Measurements from ENCODE around the gene CR1L.
"Not testable (repeated sequence)": the region's sequence is repeated elsewhere in the genome, so short reads cannot be mapped to it uniquely, and the experiment has no call there.

The CR1L gene

GRCh38 chr1:207745839-207746767 is 101.2 kb downstream of the CR1L start:
- DNase-seq (ENCODE audit: low read depth in 2 of 2): no peak

GRCh38 chr1:207747627-207748492 is 102.9 kb downstream of the CR1L start:
- no peak for DNase-seq (ENCODE audit: low read depth in 2 of 2)

GRCh38 chr1:207748737-207749528 is 104.0 kb downstream of the CR1L start:
- DNase-seq (ENCODE audit: low read depth in 2 of 2): no peak

- no peak for DNase-seq (ENCODE audit: low read depth in 2 of 2)
These were observed 105.8 kb downstream of the CR1L start for GRCh38 chr1:207750631-207751305.

GRCh38 chr1:207751463-207751789 is 106.5 kb downstream of the CR1L start:
- DNase-seq (ENCODE audit: low read depth in 2 of 2): not testable (repeated sequence)

GRCh38 chr1:207751790-207752455 is 107.0 kb downstream of the CR1L start, which contains the start of gene CD46:
TSS of gene CD46 (plus strand) at chr1:207752054. CDS start at chr1:207752213, 159 bp downstream.
- DNase-seq (ENCODE audit: low read depth in 2 of 2): peak; percentile 81 to 83

- DNase-seq (ENCODE audit: low read depth in 2 of 2): peak in 1 of 2 donors; percentile 0
These were observed 107.6 kb downstream of the CR1L start for GRCh38 chr1:207752456-207752998.

- no peak for DNase-seq (ENCODE audit: low read depth in 2 of 2)
These were observed 108.7 kb downstream of the CR1L start for GRCh38 chr1:207753611-207754010.

GRCh38 chr1:207754011-207754410 is 109.1 kb downstream of the CR1L start:
- no peak for DNase-seq (ENCODE audit: low read depth in 2 of 2)

GRCh38 chr1:207754974-207755700 is 110.2 kb downstream of the CR1L start:
- no peak for DNase-seq (ENCODE audit: low read depth in 2 of 2)

- no peak for DNase-seq (ENCODE audit: low read depth in 2 of 2)
These were observed 111.1 kb downstream of the CR1L start for GRCh38 chr1:207755846-207756693.

GRCh38 chr1:207762622-207763021 is 117.7 kb downstream of the CR1L start:
- no peak for DNase-seq (ENCODE audit: low read depth in 2 of 2)

- no peak for DNase-seq (ENCODE audit: low read depth in 2 of 2)
These were observed 118.2 kb downstream of the CR1L start for GRCh38 chr1:207763091-207763490.

- no peak for DNase-seq (ENCODE audit: low read depth in 2 of 2)
These were observed 119.0 kb downstream of the CR1L start for GRCh38 chr1:207763972-207764371.

- DNase-seq (ENCODE audit: low read depth in 2 of 2): no peak
These were observed 121.6 kb downstream of the CR1L start for GRCh38 chr1:207766569-207766968.

GRCh38 chr1:207770514-207770913 is 125.6 kb downstream of the CR1L start:
- not testable (repeated sequence) for DNase-seq (ENCODE audit: low read depth in 2 of 2)

Data from stimulated activated CD8-positive, alpha-beta memory T cell treated with anti-CD3 and anti-CD28 coated beads, Interleukin-7, amount 100 ng/mL, for 1 hour (primary cell).